CD14-positive monocyte (primary cell): ENCODE measurements around the gene TXLNA. TPM values are rescaled to one million over a fixed set of nuclear protein-coding genes. Genes with fewer than 3 reads are reported as not detected.
A peak's percentile ranks its signal among the peaks of the same experiment; 100 is the strongest.

ENCODE experiments used
- DNase-seq, 3 donors: peaks; one replicate each; pipeline ENCODE4 v3.0.0-alpha.2; 2011 to 2022
- H2AFZ ChIP-seq: 2 replicates; pipeline ENCODE4 v1.6.0; 2012; ENCODE audit warnings: mild to moderate bottlenecking, low read depth, low read length, inconsistent platforms; ENCODE audit not compliant: insufficient read depth, poor library complexity, severe bottlenecking
- H3K27ac ChIP-seq, 2 donors: 1 replicate in 1 of 2; 2 replicates in 1 of 2; pipeline ENCODE4 v1.5.1; 2012 to 2013; ENCODE audit warnings: low read length in 2 of 2, control low read depth in 1 of 2, inconsistent platforms in 1 of 2, low read depth in 1 of 2, mild to moderate bottlenecking in 1 of 2
- H3K27me3 ChIP-seq, 2 donors: one replicate each; pipeline versions ENCODE4 v1.6.0 to v1.6.1; 2011 to 2013; ENCODE audit warnings: low read length in 2 of 2; ENCODE audit not compliant: control insufficient read depth in 2 of 2, insufficient read depth in 2 of 2
- H3K36me3 ChIP-seq, 2 donors: replicated peaks in 1 of 2; 1 replicate in 1 of 2; 2 replicates in 1 of 2; pipeline versions ENCODE4 v1.5.1 to v1.6.1; 2012 to 2013; ENCODE audit warnings: low read length in 2 of 2, control low read depth in 1 of 2, inconsistent platforms in 1 of 2, mild to moderate bottlenecking in 1 of 2; ENCODE audit not compliant: insufficient read depth in 2 of 2, control insufficient read depth in 1 of 2
- H3K4me1 ChIP-seq, 2 donors: 1 replicate in 1 of 2; 2 replicates in 1 of 2; pipeline versions ENCODE4 v1.5.1 to v1.6.1; 2012 to 2013; ENCODE audit warnings: low read length in 2 of 2, control low read depth in 1 of 2, inconsistent platforms in 1 of 2, mild to moderate bottlenecking in 1 of 2, moderate library complexity in 1 of 2; ENCODE audit not compliant: insufficient read depth in 2 of 2, control insufficient read depth in 1 of 2
- H3K4me2 ChIP-seq: replicated peaks from 2 replicates; pipeline ENCODE3; 2012; ENCODE audit warnings: low read length, moderate library complexity, mild to moderate bottlenecking; ENCODE audit not compliant: poor library complexity, severe bottlenecking; ENCODE audit errors: extremely low read depth
- H3K4me3 ChIP-seq, 3 experiments: fragments of 200-600 bp in 1 of 3; sonication (generic) in 1 of 3; replicated peaks in 1 of 3; 1 replicate in 2 of 3; 2 replicates in 1 of 3; pipeline ENCODE4 v1.5.1; 2011 to 2013; ENCODE audit warnings: low read length in 3 of 3, mild to moderate bottlenecking in 3 of 3, control low read depth in 2 of 3, low read depth in 2 of 3, inconsistent platforms in 1 of 3, moderate library complexity in 1 of 3
- H3K79me2 ChIP-seq: 2 replicates; pipeline ENCODE4 v1.6.0; 2012; ENCODE audit warnings: mild to moderate bottlenecking, control low read depth, inconsistent platforms, low read length, moderate library complexity; ENCODE audit not compliant: insufficient read depth
- H3K9ac ChIP-seq: 2 replicates; pipeline ENCODE4 v1.6.0; 2017; ENCODE audit warnings: low read length, mild to moderate bottlenecking; ENCODE audit not compliant: insufficient read depth, poor library complexity, severe bottlenecking
- H3K9me3 ChIP-seq, 2 donors: replicated peaks in 1 of 2; 1 replicate in 1 of 2; 2 replicates in 1 of 2; pipeline versions ENCODE4 v1.5.1 to v1.6.1; 2012 to 2013; ENCODE audit warnings: low read length in 2 of 2, control low read depth in 1 of 2; ENCODE audit not compliant: control insufficient read depth in 1 of 2, insufficient read depth in 1 of 2
- H4K20me1 ChIP-seq: 2 replicates; pipeline ENCODE4 v1.6.0; 2012; ENCODE audit warnings: mild to moderate bottlenecking, low read length, control low read depth, moderate library complexity; ENCODE audit not compliant: insufficient read depth
- H3K27ac Mint-ChIP-seq, 7 donors: one replicate each; pipeline ENCODE4 v1.8.0; 2020; ENCODE audit warnings: mild to moderate bottlenecking in 7 of 7, mixed read lengths in 7 of 7, moderate library complexity in 6 of 7, inconsistent platforms in 2 of 7
- H3K27me3 Mint-ChIP-seq, 3 donors: one replicate each; pipeline ENCODE4 v1.8.0; 2021 to 2022; ENCODE audit warnings: low read depth in 3 of 3, mild to moderate bottlenecking in 3 of 3, mixed read lengths in 3 of 3, moderate library complexity in 3 of 3, inconsistent platforms in 1 of 3
- H3K36me3 Mint-ChIP-seq, 2 donors: one replicate each; pipeline ENCODE4 v1.8.0; 2020; ENCODE audit warnings: mixed read lengths in 2 of 2, inconsistent platforms in 1 of 2, mild to moderate bottlenecking in 1 of 2
- H3K4me1 Mint-ChIP-seq: one replicate; pipeline ENCODE4 v1.8.0; 2020; ENCODE audit warnings: mild to moderate bottlenecking, mixed read lengths
- H3K4me3 Mint-ChIP-seq, 2 donors: one replicate each; pipeline ENCODE4 v1.8.0; 2020; ENCODE audit warnings: mild to moderate bottlenecking in 2 of 2, mixed read lengths in 2 of 2, moderate library complexity in 1 of 2
- H3K9me3 Mint-ChIP-seq, 7 donors: one replicate each; pipeline ENCODE4 v1.8.0; 2020 to 2022; ENCODE audit warnings: mixed read lengths in 7 of 7, mild to moderate bottlenecking in 6 of 7, moderate library complexity in 6 of 7, inconsistent platforms in 2 of 7
- WGBS: methylation state at CpG from one replicate; pipeline ENCODE4 v1.1.5; 2013; ENCODE audit warnings: missing lambda C conversion rate; ENCODE audit not compliant: insufficient coverage; 5-methylcytosine and 5-hydroxymethylcytosine counted together
- intact Hi-C, 2 donors: fragments of 100-400 bp; cut with micrococcal nuclease; formaldehyde crosslinking; loops; one replicate each; pipeline versions ENCODE4 v1.15.0 to v1.15.1; 2023
- polyA plus RNA-seq, 3 donors: library from polyadenylated mRNA; depleted of rRNA in 1 of 3; unstranded in 2 of 3; stranded (reverse) in 1 of 3; fragments of 300-500 nt in 2 of 3; fragments of >200 nt in 1 of 3; fragmentation: Illumina TruSeq in 2 of 3; gene quantifications; 1 replicate in 2 of 3; 2 replicates in 1 of 3; pipeline ENCODE4 v1.2.3, GENCODE V29; 2012 to 2021
- TF ChIP-seq, protein P1 (sequence below): fragments of 200-600 bp; IDR thresholded peaks from one replicate; pipeline ENCODE4 v1.8.0; 2022; ENCODE audit warnings: antibody characterized with exemption, mild to moderate bottlenecking

The TXLNA gene
- polyA plus RNA-seq, 3 donors = 12.3 to 15.3 (median 14.4) TPM

DNA sequence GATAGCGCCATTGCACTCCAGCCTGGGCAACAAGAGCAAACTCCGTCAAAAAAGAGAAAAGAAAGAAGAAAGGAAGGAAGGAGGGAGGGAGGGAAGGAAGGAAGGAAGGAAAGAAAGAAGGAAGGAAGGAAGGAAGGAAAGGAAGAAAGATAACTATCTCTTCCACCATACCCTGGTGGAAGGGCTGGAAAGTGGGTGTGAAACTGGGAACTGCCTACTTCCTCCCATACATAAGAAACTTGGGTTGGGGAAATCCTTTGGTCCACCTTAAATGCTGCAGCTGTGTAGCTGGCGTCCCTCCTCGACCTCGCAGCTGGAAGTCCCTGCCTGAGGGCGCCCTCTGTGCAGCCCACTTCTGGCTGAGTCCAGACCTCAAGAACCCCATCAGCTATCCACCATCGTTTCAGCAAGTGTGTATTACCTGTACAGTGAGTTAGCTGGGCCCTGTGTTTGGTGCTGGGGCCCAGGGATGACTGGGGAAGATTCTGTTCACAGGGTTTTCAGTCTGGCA is 62.9 kb downstream of the TXLNA start:
- Histone ChIP-seq H4K20me1 (no peaks in the 10 kb centered on the region), H3K27me3 (peaks cover 0 to 30% of the 10 kb centered on the region in 2 donors), H3K79me2 (no peaks in the 10 kb centered on the region), H3K4me1 (peaks cover 20 to 29% of the 10 kb centered on the region in 2 donors), H3K9ac (no peak overlapping the region), H2AFZ (no peak overlapping the region), H3K4me2 (peak overlapping the region; percentile 19), H3K36me3 (no peaks in the 10 kb centered on the region), H3K9me3 (no peaks in the 10 kb centered on the region), H3K27ac (no peak overlapping the region), H3K4me3 (no peak overlapping the region)
- intact Hi-C loops = no loop called here
- peaks cover 0 to 2% of the 10 kb centered on the region in 2 donors for H3K36me3 Mint-ChIP-seq
- DNase-seq = peak in 2 of 3 donors; percentile 27 to 38
- peaks cover 26 to 33% (median 29%) of the 10 kb centered on the region in 3 donors for H3K27me3 Mint-ChIP-seq
- H3K4me1 Mint-ChIP-seq = peaks cover 24% of the 10 kb centered on the region
- H3K27ac Mint-ChIP-seq = no peak overlapping the region
- peak overlapping the region in 1 of 2 donors; percentile 88 for H3K4me3 Mint-ChIP-seq
- TF ChIP-seq, protein P1, sequence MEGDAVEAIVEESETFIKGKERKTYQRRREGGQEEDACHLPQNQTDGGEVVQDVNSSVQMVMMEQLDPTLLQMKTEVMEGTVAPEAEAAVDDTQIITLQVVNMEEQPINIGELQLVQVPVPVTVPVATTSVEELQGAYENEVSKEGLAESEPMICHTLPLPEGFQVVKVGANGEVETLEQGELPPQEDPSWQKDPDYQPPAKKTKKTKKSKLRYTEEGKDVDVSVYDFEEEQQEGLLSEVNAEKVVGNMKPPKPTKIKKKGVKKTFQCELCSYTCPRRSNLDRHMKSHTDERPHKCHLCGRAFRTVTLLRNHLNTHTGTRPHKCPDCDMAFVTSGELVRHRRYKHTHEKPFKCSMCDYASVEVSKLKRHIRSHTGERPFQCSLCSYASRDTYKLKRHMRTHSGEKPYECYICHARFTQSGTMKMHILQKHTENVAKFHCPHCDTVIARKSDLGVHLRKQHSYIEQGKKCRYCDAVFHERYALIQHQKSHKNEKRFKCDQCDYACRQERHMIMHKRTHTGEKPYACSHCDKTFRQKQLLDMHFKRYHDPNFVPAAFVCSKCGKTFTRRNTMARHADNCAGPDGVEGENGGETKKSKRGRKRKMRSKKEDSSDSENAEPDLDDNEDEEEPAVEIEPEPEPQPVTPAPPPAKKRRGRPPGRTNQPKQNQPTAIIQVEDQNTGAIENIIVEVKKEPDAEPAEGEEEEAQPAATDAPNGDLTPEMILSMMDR = no peak
- peaks cover 0 to 4% (median 1%) of the 10 kb centered on the region in 7 donors for H3K9me3 Mint-ChIP-seq
- 27% methylated on average over 6 of the region's 7 CpGs for WGBS

DNA sequence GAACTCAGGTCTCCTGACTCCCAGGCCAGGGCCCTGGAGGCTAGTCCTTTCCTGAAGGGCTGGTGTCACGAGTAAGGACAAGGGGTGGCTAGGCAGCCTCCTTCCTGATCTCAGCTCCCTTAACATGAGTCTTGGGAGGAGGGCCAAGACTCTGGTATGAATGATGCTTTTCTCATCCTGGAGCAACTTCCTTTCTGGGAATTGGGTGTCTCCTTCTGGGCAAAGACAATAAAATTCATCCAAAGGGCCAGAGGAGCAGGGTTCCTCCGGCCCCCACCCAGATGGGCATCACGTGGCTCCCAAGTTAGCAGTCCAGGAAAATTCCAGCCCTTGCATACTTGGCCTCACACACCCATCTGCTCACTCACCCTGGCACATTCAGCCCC is 67.4 kb downstream of the TXLNA start, which contains the start of gene FAM167B:
Gene FAM167B, plus strand, starts transcription at position 335 of the 386 bp plus-strand sequence. CDS start 200 bp downstream, outside the sequence.
- Histone ChIP-seq H3K27ac (no peak within 1 kb of the TSS), H3K4me3 (no peak within 1 kb of the TSS), H3K4me2 (no peak within 1 kb of the TSS), H3K36me3 (no peaks in the 10 kb centered on the region), H3K27me3 (peaks cover 0 to 15% of the 10 kb centered on the region in 2 donors), H2AFZ (peak within 1 kb of the TSS; percentile 70), H3K9me3 (no peaks in the 10 kb centered on the region), H4K20me1 (no peaks in the 10 kb centered on the region), H3K9ac (no peak within 1 kb of the TSS), H3K79me2 (no peaks in the 10 kb centered on the region), H3K4me1 (peaks cover 9 to 26% of the 10 kb centered on the region in 2 donors)
- H3K27me3 Mint-ChIP-seq = peaks cover 15 to 38% (median 19%) of the 10 kb centered on the region in 3 donors
- H3K36me3 Mint-ChIP-seq = peaks cover 0 to 2% of the 10 kb centered on the region in 2 donors
- no peak for DNase-seq
- H3K27ac Mint-ChIP-seq = peak within 1 kb of the TSS in 3 of 7 donors; percentile 50 to 70 (median 62)
- peaks cover 27% of the 10 kb centered on the region for H3K4me1 Mint-ChIP-seq
- intact Hi-C loops = no loop called here
- peaks cover 0 to 4% (median 2%) of the 10 kb centered on the region in 7 donors for H3K9me3 Mint-ChIP-seq
- TF ChIP-seq, protein P1 = no peak
- 92% methylated on average over 2 of the region's 3 CpGs for WGBS
- peak within 1 kb of the TSS in 1 of 2 donors; percentile 52 for H3K4me3 Mint-ChIP-seq
